ENCODE data around the gene SCNM1. TPM values are rescaled to one million over a fixed set of nuclear protein-coding genes. Genes with fewer than 3 reads are reported as not detected.
A peak's percentile ranks its signal among the peaks of the same experiment; 100 is the strongest.

The SCNM1 gene, protein sequence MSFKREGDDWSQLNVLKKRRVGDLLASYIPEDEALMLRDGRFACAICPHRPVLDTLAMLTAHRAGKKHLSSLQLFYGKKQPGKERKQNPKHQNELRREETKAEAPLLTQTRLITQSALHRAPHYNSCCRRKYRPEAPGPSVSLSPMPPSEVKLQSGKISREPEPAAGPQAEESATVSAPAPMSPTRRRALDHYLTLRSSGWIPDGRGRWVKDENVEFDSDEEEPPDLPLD
- total RNA-seq: 26.5 and 29.2 TPM in 2 replicates
- 29.7 and 32.7 TPM in 2 replicates for polyA plus RNA-seq
- 44.8 and 45.9 TPM in 2 replicates for polyA plus RNA-seq (2012)
- 8.7 and 28.3 TPM in 2 replicates for polyA minus RNA-seq (ENCODE audit: low replicate concordance)

- peak within 1 kb of the TSS; percentile 84 for H3K27ac ChIP-seq (ENCODE audit: insufficient read depth, low read length)
Observed at GRCh38 chr1:151165738-151166504, at the start of gene SCNM1, which contains the start of gene LYSMD1. Gene SCNM1, plus strand, starts transcription at chr1:151166144. Its CDS starts 9 bp downstream, at chr1:151166153. Gene LYSMD1, minus strand, starts transcription at chr1:151165902. Its CDS starts 644 bp downstream, at chr1:151165258.

GRCh38 chr1:151124763-151125403, 41.1 kb upstream of the SCNM1 start:
- no peak overlapping the region for H3K9ac ChIP-seq (ENCODE audit: insufficient read depth, low read length)
- no peaks in the 10 kb centered on the region for H3K36me3 ChIP-seq (ENCODE audit: control insufficient read depth, insufficient read depth, low read length)
- no peaks in the 10 kb centered on the region for H3K4me1 ChIP-seq (ENCODE audit: control insufficient read depth, extremely low read depth, insufficient read depth, low read length)
- DNase-seq (ENCODE audit: low read depth in 2 of 2): no peak
- no peaks in the 10 kb centered on the region for H3K79me2 ChIP-seq (ENCODE audit: control insufficient read depth, insufficient read depth, low read length)
- H3K4me3 ChIP-seq (replicated peaks in 1 of 4; ENCODE audit: control extremely low read depth in 1 of 4, insufficient read depth in 1 of 4, low read depth in 3 of 4, low read length in 4 of 4): no peak overlapping the region
- no peak overlapping the region for H3K4me2 ChIP-seq (ENCODE audit: extremely low read depth, insufficient read depth, low read length)
- no peak overlapping the region for H2AFZ ChIP-seq (ENCODE audit: low read length)
- no peaks in the 10 kb centered on the region for H3K9me3 ChIP-seq (ENCODE audit: control insufficient read depth, insufficient read depth, low read depth, low read length)
- TF ChIP-seq CTCF (conservative IDR thresholded peaks at IDR 0.05 in 1 of 2, IDR thresholded peaks at IDR 0.05 in 1 of 2; ENCODE audit: low read depth in 1 of 2, low read length in 2 of 2) (no peak), EZH2 (IDR thresholded peaks at IDR 0.05; ENCODE audit: low read length, missing control alignments) (no peak)
- no peak overlapping the region for H3K27ac ChIP-seq (ENCODE audit: insufficient read depth, low read length)
- no peaks in the 10 kb centered on the region for H3K27me3 ChIP-seq (ENCODE audit: control insufficient read depth, insufficient read depth, low read length)
- no peaks in the 10 kb centered on the region for H4K20me1 ChIP-seq (ENCODE audit: control insufficient read depth, extremely low read depth, insufficient read depth, low read length)

More at GRCh38 chr1:151165738-151166504, at the start of gene SCNM1, which contains the start of gene LYSMD1:
- peak; percentile 99 for DNase-seq (ENCODE audit: low read depth in 2 of 2)
- peaks cover 6% of the 10 kb centered on the region for H3K4me1 ChIP-seq (ENCODE audit: control insufficient read depth, extremely low read depth, insufficient read depth, low read length)
- TF ChIP-seq CTCF (conservative IDR thresholded peaks at IDR 0.05 in 1 of 2, IDR thresholded peaks at IDR 0.05 in 1 of 2; ENCODE audit: low read depth in 1 of 2, low read length in 2 of 2) (no peak), EZH2 (IDR thresholded peaks at IDR 0.05; ENCODE audit: low read length, missing control alignments) (no peak)
- peaks cover 11% of the 10 kb centered on the region for H3K79me2 ChIP-seq (ENCODE audit: control insufficient read depth, insufficient read depth, low read length)
- H3K4me2 ChIP-seq (ENCODE audit: extremely low read depth, insufficient read depth, low read length): peak within 1 kb of the TSS; percentile 97
- H3K27me3 ChIP-seq (ENCODE audit: control insufficient read depth, insufficient read depth, low read length): no peaks in the 10 kb centered on the region
- peak within 1 kb of the TSS; percentile 67 to 94 (median 80) for H3K4me3 ChIP-seq (replicated peaks in 1 of 4; ENCODE audit: control extremely low read depth in 1 of 4, insufficient read depth in 1 of 4, low read depth in 3 of 4, low read length in 4 of 4)
- H3K9me3 ChIP-seq (ENCODE audit: control insufficient read depth, insufficient read depth, low read depth, low read length): no peaks in the 10 kb centered on the region
- peak within 1 kb of the TSS; percentile 63 for H3K9ac ChIP-seq (ENCODE audit: insufficient read depth, low read length)
- no peaks in the 10 kb centered on the region for H4K20me1 ChIP-seq (ENCODE audit: control insufficient read depth, extremely low read depth, insufficient read depth, low read length)
- H2AFZ ChIP-seq (ENCODE audit: low read length): peak within 1 kb of the TSS; percentile 98
- peaks cover 12% of the 10 kb centered on the region for H3K36me3 ChIP-seq (ENCODE audit: control insufficient read depth, insufficient read depth, low read length)

DNA sequence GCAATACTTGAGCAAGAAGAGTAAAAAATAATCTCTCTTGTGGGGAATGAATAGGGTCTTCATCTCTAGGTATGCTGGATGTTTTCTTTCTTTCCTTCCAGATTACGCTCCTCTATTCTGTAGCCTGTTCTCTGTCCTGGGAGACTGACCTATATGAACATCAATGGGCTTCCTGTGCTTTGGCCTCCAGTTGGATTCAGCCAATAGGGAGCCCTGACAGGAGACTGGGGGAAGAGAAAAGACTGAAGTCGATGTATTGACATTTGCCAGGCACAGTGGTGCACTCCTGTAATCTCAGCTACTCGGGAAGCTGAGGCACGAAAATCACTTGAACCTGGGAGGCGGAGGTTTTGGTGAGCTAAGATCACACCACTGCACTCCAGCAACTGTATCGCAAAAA, 37.1 kb upstream of the SCNM1 start:
- Histone ChIP-seq H3K4me1 (ENCODE audit: control insufficient read depth, extremely low read depth, insufficient read depth, low read length) (peaks cover 6% of the 10 kb centered on the region), H4K20me1 (ENCODE audit: control insufficient read depth, extremely low read depth, insufficient read depth, low read length) (no peaks in the 10 kb centered on the region), H3K79me2 (ENCODE audit: control insufficient read depth, insufficient read depth, low read length) (no peaks in the 10 kb centered on the region), H3K9ac (ENCODE audit: insufficient read depth, low read length) (no peak overlapping the region), H3K9me3 (ENCODE audit: control insufficient read depth, insufficient read depth, low read depth, low read length) (no peaks in the 10 kb centered on the region), H2AFZ (ENCODE audit: low read length) (no peak overlapping the region), H3K27ac (ENCODE audit: insufficient read depth, low read length) (no peak overlapping the region), H3K27me3 (ENCODE audit: control insufficient read depth, insufficient read depth, low read length) (no peaks in the 10 kb centered on the region), H3K4me3 (replicated peaks in 1 of 4; ENCODE audit: control extremely low read depth in 1 of 4, insufficient read depth in 1 of 4, low read depth in 3 of 4, low read length in 4 of 4) (no peak overlapping the region), H3K4me2 (ENCODE audit: extremely low read depth, insufficient read depth, low read length) (no peak overlapping the region), H3K36me3 (ENCODE audit: control insufficient read depth, insufficient read depth, low read length) (no peaks in the 10 kb centered on the region)
- DNase-seq (ENCODE audit: low read depth in 2 of 2): no peak
- no peak for TF ChIP-seq CTCF (conservative IDR thresholded peaks at IDR 0.05 in 1 of 2, IDR thresholded peaks at IDR 0.05 in 1 of 2; ENCODE audit: low read depth in 1 of 2, low read length in 2 of 2)
